ENCODE measurements around the gene CCDC169.

GRCh38 chr13:36341718-36342117 lies 44.1 kb upstream of the CCDC169 start:
- TF ChIP-seq CTCF (conservative IDR thresholded peaks at IDR 0.05) (no peak), EZH2 (IDR thresholded peaks at IDR 0.05; ENCODE audit: low read depth) (no peak)

All from PC-9 (cell line).